ENCODE data around the gene ADAM12.

- TF ChIP-seq POLR2AphosphoS5 (IDR thresholded peaks at IDR 0.05; ENCODE audit: low read depth, low read length) (no peak), POLR2A (IDR thresholded peaks at IDR 0.05; ENCODE audit: low read depth, low read length) (no peak)
These were observed 179.5 kb downstream of the ADAM12 start for GRCh38 chr10:126208726-126209302.
